ENCODE results near the gene KLHL42. TPM values are rescaled to one million over a fixed set of nuclear protein-coding genes. Genes with fewer than 3 reads are reported as not detected.

KLHL42 gene
- total and polyA plus RNA-seq, 2 of the 8 experiments (the other 6 are each of a cell fraction or from before 2014, with no cell fraction given), result 13.6 to 21.6 TPM

GRCh38 chr12:27800819-27801218 lies 20.8 kb downstream of the KLHL42 start:
- Histone ChIP-seq H3K9me3 (ENCODE audit: insufficient read depth in 2 of 2, low read depth in 1 of 2, low read length in 1 of 2) (no peaks in the 10 kb centered on the region), H3K4ac (replicated peaks; ENCODE audit: insufficient read length, low read depth, low read length) (no peak overlapping the region), H2BK20ac (ENCODE audit: low read length) (no peak overlapping the region), H2BK5ac (ENCODE audit: low read depth, low read length) (no peak overlapping the region), H4K5ac (ENCODE audit: insufficient read length, low read depth, low read length) (no peak overlapping the region), H3K23me2 (ENCODE audit: low read depth, low read length) (no peaks in the 10 kb centered on the region), H2BK12ac (ENCODE audit: low read depth, low read length) (no peak overlapping the region), H3K36me3 (ENCODE audit: control insufficient read depth in 2 of 4, insufficient read depth in 4 of 4, low read length in 3 of 4) (peaks cover 5 to 23% (median 12%) of the 10 kb centered on the region in 4 experiments; a peak in 7 of 8 replicates), H4K8ac (ENCODE audit: extremely low read depth, insufficient read depth, low read length) (no peak overlapping the region), H2AFZ (ENCODE audit: low read length) (no peak overlapping the region), H3K23ac (ENCODE audit: insufficient read length) (no peak overlapping the region), H3K4me1 (replicated peaks in 1 of 4; ENCODE audit: control insufficient read depth in 3 of 4, insufficient read depth in 4 of 4, low read length in 3 of 4) (no peaks in the 10 kb centered on the region), H3K18ac (ENCODE audit: extremely low read depth, low read length) (no peak overlapping the region), H3K9ac (replicated peaks in 1 of 4; ENCODE audit: extremely low read depth in 1 of 4, low read depth in 3 of 4, low read length in 3 of 4) (no peak overlapping the region), H3K27ac (ENCODE audit: low read depth, low read length) (no peak overlapping the region), H2AK5ac (ENCODE audit: low read depth, low read length) (no peak overlapping the region), H3K4me2 (ENCODE audit: insufficient read depth in 1 of 2, low read depth in 2 of 2, low read length in 2 of 2) (no peak overlapping the region), H3K4me3 (ENCODE audit: extremely low read depth in 1 of 4, insufficient read depth in 2 of 4, low read depth in 3 of 4, low read length in 4 of 4) (no peak overlapping the region), H4K20me1 (replicated peaks in 1 of 2; ENCODE audit: control insufficient read depth in 1 of 2, insufficient read depth in 2 of 2, low read length in 2 of 2) (no peaks in the 10 kb centered on the region), H2BK15ac (ENCODE audit: low read length) (no peak overlapping the region), H4K91ac (replicated peaks; ENCODE audit: insufficient read length, low read length) (no peak overlapping the region), H3K79me2 (ENCODE audit: control insufficient read depth in 1 of 2, insufficient read depth in 2 of 2, low read length in 2 of 2) (no peaks in the 10 kb centered on the region), H3K14ac (ENCODE audit: insufficient read length) (no peak overlapping the region), H2BK120ac (replicated peaks; ENCODE audit: low read depth, low read length) (no peak overlapping the region), H3K56ac (replicated peaks; ENCODE audit: insufficient read length, low read depth, low read length) (no peak overlapping the region), H3K27me3 (replicated peaks in 1 of 4; ENCODE audit: control insufficient read depth in 3 of 4, extremely low read depth in 1 of 4, insufficient read depth in 3 of 4, low read length in 3 of 4) (no peaks in the 10 kb centered on the region), H3K79me1 (ENCODE audit: low read depth, low read length) (no peaks in the 10 kb centered on the region; the same call in 1 of the 2 replicates)
- WGBS, 2 experiments (ENCODE audit: extremely low coverage in 1 of 2, insufficient coverage in 1 of 2, insufficient read length in 1 of 2, insufficient replicate concordance in 2 of 2, low coverage in 1 of 2, low lambda C conversion rate in 2 of 2, missing lambda C conversion rate in 1 of 2), result 85% methylated on average over 3 of the region's 3 CpGs; no CpG with 5 or more reads in 1 of the 2 experiments
- ChIA-PET CTCF (ENCODE audit: partially characterized antibody) (interaction anchor here (1.4 kb wide), 1 partner anchor 10 kb away, joined by 3 read pairs; no protein-coding TSS in a partner anchor), POLR2A (ENCODE audit: partially characterized antibody) (no interaction called here)
- DNase-seq (ENCODE audit: low read depth in 1 of 2, low spot score in 2 of 2), result no peak
- no peak for FAIRE-seq
- no peak for TF ChIP-seq JUN (IDR thresholded peaks at IDR 0.05; ENCODE audit: low read depth, low read length)
- TF ChIP-seq RNF2 (IDR thresholded peaks at IDR 0.05; ENCODE audit: borderline replicate concordance, low read depth, low read length, missing control alignments, poor library complexity, severe bottlenecking), result no peak
- no peak for TF ChIP-seq TBP (IDR thresholded peaks at IDR 0.05; ENCODE audit: low read depth, low read length)
- TF ChIP-seq CHD1 (IDR thresholded peaks at IDR 0.05; ENCODE audit: low read depth, low read length), result no peak

All from H1 (cell line).